Stomach smooth muscle (tissue), 2 donors: Measurements from ENCODE around the gene PHACTR3.

Source experiments
- H3K27ac ChIP-seq: one replicate; pipeline ENCODE4 v1.7.0; 2013; ENCODE audit warnings: mild to moderate bottlenecking, low read length, inconsistent platforms
- H3K27me3 ChIP-seq, 2 donors: one replicate each; pipeline ENCODE4 v1.7.0; 2013; ENCODE audit warnings: low read length in 2 of 2; ENCODE audit not compliant: insufficient read depth in 2 of 2, control insufficient read depth in 1 of 2
- H3K36me3 ChIP-seq, 2 donors: one replicate each; pipeline ENCODE4 v1.7.0; 2013; ENCODE audit warnings: low read length in 2 of 2; ENCODE audit not compliant: control insufficient read depth in 2 of 2, insufficient read depth in 2 of 2
- H3K4me1 ChIP-seq: one replicate; pipeline ENCODE4 v1.7.0; 2013; ENCODE audit warnings: low read length; ENCODE audit not compliant: control insufficient read depth, insufficient read depth
- H3K4me3 ChIP-seq, 2 donors: one replicate each; pipeline ENCODE4 v1.7.0; 2013; ENCODE audit warnings: low read length in 2 of 2
- H3K9ac ChIP-seq, 2 donors: one replicate each; pipeline ENCODE4 v1.7.0; 2013; ENCODE audit warnings: low read length in 2 of 2, mild to moderate bottlenecking in 1 of 2
- H3K9me3 ChIP-seq, 2 donors: one replicate each; pipeline ENCODE4 v1.7.0; 2013; ENCODE audit warnings: low read length in 2 of 2; ENCODE audit not compliant: control insufficient read depth in 2 of 2
- donor health status: healthy.
- donor health status: Pancreatic carcinoma.

PHACTR3 gene

DNA sequence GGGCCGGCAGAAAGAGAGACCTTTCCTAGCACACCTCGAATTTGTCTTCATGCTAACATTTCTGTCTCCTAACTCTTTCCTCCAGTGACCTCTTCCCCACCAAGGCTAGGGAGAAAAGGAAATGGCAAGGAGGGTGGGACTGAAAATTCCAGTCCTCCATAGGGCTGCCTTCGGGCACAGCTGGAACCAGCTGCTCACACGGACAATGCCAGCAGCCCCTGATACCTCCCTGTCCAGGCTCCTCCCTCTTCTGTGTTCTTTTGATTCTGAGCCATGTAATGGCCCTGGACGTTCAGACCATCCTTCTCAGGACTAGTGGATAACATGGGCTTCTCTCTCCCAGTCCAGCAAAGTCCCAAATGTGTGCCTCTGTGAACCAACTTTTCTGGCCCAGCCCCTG is 29.1 kb upstream of the PHACTR3 start:
- Histone ChIP-seq H3K9ac (no peak overlapping the region), H3K4me1 (peaks cover 3% of the 10 kb centered on the region), H3K27ac (no peak overlapping the region), H3K4me3 (no peak overlapping the region), H3K36me3 (no peaks in the 10 kb centered on the region), H3K9me3 (no peaks in the 10 kb centered on the region), H3K27me3 (peaks cover 43 to 52% of the 10 kb centered on the region in 2 donors)

DNA sequence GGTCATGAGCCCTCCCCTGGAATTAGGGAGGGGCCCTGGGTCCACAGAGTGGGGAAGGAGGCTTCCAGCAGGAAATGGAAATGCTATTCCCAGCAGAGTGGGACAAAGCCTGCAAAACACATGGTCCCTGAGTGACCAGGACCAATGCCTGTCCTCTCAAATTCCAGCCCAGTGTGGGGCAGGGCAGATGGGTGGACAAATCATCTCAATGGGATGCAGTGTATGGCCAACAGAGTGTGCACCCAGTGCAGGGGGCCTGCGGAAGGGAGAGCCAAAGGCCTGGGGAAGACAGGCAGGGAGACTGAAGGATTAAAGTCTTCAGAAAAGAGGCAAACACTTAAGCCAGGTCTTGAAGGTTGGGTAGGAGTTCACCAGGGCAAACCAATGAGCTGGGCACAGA is 28.7 kb upstream of the PHACTR3 start:
- H3K36me3 ChIP-seq = no peaks in the 10 kb centered on the region
- peaks cover 43 to 52% of the 10 kb centered on the region in 2 donors for H3K27me3 ChIP-seq
- H3K9me3 ChIP-seq = no peaks in the 10 kb centered on the region
- peaks cover 3% of the 10 kb centered on the region for H3K4me1 ChIP-seq
- H3K4me3 ChIP-seq = no peak overlapping the region
- no peak overlapping the region for H3K9ac ChIP-seq
- H3K27ac ChIP-seq = no peak overlapping the region

DNA sequence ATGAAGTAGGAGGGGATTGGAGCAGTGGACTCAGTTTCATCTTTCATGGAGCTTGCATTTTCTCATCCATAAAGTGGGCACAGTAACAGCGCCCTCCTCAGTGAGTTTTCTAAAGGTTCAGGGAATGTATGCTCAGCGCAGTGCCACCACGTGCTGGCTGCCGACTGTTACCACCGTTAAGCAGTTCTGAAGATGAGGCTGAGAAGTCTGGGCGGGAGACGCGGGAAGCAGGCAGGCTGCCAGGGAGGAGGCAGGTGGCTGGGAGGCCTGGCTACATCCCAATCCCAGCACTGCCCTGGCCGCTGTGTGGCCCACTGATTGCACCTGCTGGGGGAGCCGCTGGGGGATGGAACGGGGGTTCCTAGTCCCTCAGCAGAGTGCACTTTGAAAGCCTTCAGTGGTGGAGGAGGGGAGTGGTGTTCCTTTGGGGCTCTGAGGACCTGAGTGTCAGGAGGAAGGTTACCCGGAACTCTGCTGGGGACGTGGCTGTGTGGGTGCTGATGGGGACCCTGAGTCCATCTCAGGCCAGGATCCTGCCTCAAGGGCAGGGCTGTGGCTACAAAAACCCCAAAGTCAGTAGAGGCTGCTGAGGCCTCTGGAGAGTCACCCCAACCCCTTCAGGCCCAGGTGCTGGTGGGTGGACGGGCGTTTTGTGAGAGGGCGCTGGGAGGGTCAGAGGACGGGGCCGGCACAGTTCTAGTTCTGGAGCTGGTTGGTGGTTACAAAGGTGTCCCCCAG is 28.0 kb upstream of the PHACTR3 start:
- H3K27me3 ChIP-seq = peaks cover 38 to 50% of the 10 kb centered on the region in 2 donors
- H3K4me3 ChIP-seq = no peak overlapping the region
- H3K9me3 ChIP-seq = no peaks in the 10 kb centered on the region
- no peak overlapping the region for H3K9ac ChIP-seq
- H3K36me3 ChIP-seq = no peaks in the 10 kb centered on the region
- no peak overlapping the region for H3K27ac ChIP-seq
- peaks cover 3% of the 10 kb centered on the region for H3K4me1 ChIP-seq

DNA sequence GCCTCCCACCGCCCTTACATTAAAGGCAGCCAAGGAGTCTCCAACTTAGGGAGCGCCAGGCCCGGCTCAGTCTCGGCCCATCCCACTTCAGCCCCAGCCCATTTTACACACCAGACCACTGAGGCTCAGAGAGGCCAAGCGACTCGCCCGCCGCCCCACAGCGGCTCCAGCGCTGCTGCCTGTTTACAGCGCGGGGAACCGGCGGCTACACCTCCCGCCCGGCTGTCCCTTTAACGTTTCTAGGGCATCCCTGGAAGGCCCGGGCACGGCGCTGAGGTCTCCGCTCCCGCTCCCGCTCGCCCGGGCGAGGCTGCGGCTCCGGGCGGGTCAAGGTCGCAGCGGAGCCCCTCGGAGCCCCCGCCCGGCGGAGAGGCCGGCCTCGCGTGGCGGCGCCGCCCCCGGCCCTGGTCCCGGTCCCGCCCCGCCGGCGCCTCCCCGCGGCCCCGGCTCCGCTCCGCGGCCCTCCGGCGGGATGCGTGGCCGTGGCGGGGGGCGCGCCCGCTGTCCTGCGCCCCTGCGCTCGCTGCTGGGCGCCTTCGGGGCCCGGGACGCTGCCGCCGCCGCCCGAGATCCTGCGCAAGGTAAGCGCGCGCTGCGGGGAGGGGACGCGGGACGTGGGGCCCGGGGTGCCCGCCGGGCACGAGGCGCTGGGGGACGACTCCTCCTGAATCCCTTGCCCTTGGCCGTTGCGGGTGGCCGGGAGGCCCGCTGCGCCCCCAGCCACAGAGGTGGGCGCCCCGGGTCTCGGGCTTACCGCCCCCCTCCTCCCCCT is 27.1 kb upstream of the PHACTR3 start:
- Histone ChIP-seq H3K27me3 (peaks cover 38 to 43% of the 10 kb centered on the region in 2 donors), H3K4me3 (peak overlapping the region in 1 of 2 donors; percentile 15), H3K27ac (no peak overlapping the region), H3K9ac (no peak overlapping the region), H3K4me1 (peaks cover 3% of the 10 kb centered on the region), H3K9me3 (no peaks in the 10 kb centered on the region), H3K36me3 (no peaks in the 10 kb centered on the region)

DNA sequence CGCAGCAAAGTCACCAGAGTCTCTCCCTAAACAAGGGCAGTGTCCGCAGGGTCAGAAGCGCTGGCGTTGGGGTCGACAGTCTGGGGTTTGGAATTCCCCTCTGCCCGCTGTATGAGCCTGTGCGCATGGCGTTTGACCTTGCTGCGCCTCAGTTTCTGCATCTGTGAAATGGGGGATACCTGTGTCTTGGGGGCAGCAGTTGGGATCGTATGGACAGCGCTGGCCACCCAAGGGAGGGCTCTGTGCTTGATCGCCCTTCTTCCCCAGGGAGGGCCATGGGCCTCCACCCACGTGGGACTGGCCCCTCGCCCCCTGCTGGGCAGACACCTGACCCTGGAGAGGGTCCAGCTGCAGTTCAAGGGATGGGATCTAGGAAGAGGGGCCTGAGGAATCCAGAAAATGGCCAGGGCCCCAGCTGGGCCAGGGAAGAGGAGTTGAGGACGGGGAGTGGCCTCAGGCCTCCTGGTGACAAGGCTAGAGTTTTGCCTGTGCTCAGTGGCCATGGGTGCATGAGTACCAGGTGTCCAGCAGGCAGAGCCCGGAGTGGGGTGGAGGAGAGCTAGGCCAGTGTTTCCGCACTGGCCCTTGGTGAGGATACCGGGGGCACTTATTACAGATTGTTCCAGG is 26.4 kb upstream of the PHACTR3 start:
- H3K4me3 ChIP-seq = no peak overlapping the region

DNA sequence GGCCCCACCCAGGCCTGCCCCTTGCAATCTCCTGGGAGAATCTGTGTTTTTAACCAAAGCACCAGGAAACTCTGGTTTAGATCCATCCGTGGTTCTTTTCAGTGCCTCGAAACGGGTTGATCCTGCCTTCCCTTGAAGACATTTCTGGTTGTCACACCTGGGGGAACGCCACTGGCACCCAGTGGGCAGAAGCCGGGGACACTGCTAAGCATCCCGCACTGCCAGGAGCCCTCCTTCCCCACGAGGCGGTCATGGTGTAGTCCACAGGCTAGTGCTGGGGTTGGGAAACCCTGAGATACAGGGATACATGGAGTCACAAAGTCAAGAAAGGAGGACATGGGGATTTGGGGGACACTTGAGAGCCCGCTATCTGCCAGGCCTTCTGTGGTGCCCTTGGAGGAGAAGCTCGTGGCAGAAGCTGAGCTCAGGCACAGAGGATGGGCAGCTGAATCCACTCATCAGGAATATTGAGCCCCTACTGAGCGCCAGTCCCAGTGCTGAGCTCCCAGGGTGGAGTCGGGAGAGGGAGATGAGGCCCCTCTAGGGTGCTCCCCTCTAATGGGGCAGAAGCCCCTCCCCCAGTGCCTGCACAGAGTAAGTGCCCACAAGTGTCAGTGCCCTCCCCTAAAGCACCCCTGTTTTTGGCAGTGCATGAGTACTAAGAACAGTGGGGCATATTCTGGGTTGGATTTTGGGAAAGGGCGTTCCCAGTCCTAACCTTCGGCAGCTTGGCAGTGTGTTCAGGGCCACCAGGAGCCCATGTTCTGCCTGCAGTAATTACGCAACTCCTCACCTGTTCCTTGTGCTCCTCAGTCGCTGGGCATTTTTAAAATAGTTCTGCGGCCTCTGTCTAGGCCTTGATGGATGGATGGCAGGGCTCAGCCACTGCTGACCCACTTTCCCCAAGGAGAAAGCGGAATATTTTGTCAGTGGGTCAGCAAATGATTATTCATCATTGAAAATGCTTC is 25.6 kb upstream of the PHACTR3 start:
- Histone ChIP-seq H3K27me3 (peaks cover 38 to 42% of the 10 kb centered on the region in 2 donors), H3K27ac (no peak overlapping the region)

More for the DNA sequence above, 26.4 kb upstream of the PHACTR3 start:
- peaks cover 38 to 43% of the 10 kb centered on the region in 2 donors for H3K27me3 ChIP-seq
- H3K27ac ChIP-seq = no peak overlapping the region
- H3K9me3 ChIP-seq = no peaks in the 10 kb centered on the region
- H3K4me1 ChIP-seq = peaks cover 5% of the 10 kb centered on the region
- H3K9ac ChIP-seq = no peak overlapping the region
- H3K36me3 ChIP-seq = no peaks in the 10 kb centered on the region

DNA sequence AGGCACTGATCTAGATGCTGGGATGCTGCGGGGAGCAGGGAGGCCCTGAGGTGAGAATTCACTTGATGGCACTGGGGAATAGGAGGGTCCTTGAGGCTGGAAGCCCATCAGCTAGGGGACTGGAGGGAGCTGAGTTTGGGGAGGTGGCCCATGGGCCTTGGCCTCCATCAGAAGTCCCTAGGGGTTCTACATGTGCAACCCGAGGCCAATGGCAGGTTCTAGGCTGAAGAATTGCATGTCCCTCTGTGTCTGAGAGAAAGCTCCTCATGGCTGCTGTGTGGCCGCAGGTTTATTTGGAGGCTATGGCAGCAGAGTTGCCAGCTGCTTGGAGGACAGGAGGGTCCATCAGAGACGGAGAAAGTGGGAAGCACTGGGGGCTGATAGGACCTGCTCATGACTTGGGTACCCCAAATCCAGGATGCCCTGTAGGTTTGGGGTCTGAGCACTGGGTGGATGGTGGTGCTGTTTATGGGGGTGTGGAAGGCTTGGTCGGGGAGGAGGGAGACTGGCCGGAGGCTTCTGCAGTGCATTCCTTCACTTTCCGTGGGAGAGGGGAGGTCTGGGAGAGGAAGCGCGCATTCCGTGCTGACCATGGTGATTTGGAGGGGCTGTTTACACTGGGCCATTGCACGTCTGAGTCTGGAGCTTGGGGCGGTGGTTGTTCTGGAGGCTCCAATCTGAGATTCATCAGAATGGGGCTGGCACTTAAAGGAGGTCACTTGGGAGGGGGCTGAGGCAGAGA is 24.8 kb upstream of the PHACTR3 start:
- Histone ChIP-seq H3K4me3 (no peak overlapping the region), H3K36me3 (no peaks in the 10 kb centered on the region), H3K4me1 (peaks cover 5% of the 10 kb centered on the region), H3K27ac (no peak overlapping the region), H3K9ac (no peak overlapping the region), H3K9me3 (no peaks in the 10 kb centered on the region), H3K27me3 (peaks cover 34 to 42% of the 10 kb centered on the region in 2 donors)

More for the DNA sequence above, 25.6 kb upstream of the PHACTR3 start:
- H3K9ac ChIP-seq = no peak overlapping the region
- no peaks in the 10 kb centered on the region for H3K9me3 ChIP-seq
- H3K4me1 ChIP-seq = peaks cover 5% of the 10 kb centered on the region
- H3K36me3 ChIP-seq = no peaks in the 10 kb centered on the region
- no peak overlapping the region for H3K4me3 ChIP-seq

DNA sequence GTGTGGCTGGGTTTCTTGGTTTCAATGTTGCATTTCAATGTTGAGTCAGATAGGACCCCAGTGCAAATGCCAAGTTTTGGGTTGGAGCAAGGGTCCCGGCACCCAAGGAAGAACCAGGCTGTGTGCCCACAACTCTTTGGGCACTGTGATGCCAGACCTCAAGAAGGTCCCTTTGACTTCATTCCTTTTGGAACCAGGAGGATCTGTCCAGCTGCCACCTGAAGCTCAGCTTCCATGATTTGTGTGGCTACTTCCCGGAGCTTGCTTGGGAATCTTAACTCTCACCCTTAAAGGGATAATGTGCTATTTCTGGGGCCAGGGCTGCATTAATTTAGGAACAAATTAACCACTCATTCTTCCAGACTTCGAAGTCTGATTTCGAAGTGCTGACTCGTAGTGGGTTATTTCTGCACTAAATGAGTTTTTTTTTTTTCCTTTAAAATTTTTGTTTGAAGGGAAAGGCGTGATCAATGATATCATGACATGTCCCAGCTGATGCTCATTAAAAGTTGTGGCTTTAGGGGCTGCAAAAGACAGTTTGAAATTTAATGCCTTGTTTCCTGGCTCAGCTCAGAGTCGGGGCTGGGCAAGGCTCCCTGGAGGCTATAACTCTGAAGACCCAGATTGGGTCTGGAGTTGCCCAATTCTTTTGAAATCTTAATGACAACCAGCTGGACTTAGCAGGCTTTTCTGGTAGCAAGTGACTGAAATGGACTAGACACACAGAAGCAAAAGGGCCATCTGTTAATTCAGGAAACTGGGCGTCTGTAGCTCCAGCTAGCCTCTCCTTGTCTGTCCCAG is 24.0 kb upstream of the PHACTR3 start:
- H3K9me3 ChIP-seq = no peaks in the 10 kb centered on the region
- peaks cover 5% of the 10 kb centered on the region for H3K4me1 ChIP-seq
- peaks cover 34 to 42% of the 10 kb centered on the region in 2 donors for H3K27me3 ChIP-seq
- no peak overlapping the region for H3K4me3 ChIP-seq
- no peaks in the 10 kb centered on the region for H3K36me3 ChIP-seq
- no peak overlapping the region for H3K9ac ChIP-seq
- no peak overlapping the region for H3K27ac ChIP-seq

DNA sequence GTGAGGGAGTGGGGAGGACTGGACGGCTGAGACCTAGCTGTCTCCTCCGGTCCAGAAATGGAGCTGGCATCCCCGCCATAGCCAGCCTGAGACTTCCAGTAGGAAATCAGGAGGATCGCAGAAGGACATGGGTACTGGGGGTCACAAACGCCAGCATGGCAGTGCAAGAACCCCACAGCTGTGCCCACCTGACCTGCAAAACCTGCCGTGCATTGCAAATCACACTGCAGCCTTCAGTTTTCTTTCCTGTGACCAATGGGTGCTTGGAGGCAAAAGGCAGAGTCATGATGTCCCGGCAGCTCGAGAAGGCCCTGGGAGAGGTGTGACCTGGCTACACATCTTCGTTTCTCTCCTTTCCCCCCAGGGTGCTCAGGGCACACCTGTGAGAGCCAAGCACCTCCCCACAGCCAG is 23.3 kb upstream of the PHACTR3 start:
- no peaks in the 10 kb centered on the region for H3K36me3 ChIP-seq
- peaks cover 5% of the 10 kb centered on the region for H3K4me1 ChIP-seq
- no peaks in the 10 kb centered on the region for H3K9me3 ChIP-seq
- H3K27ac ChIP-seq = no peak overlapping the region
- H3K4me3 ChIP-seq = no peak overlapping the region
- no peak overlapping the region for H3K9ac ChIP-seq
- H3K27me3 ChIP-seq = peaks cover 29 to 41% of the 10 kb centered on the region in 2 donors
